Hematopoietic multipotent progenitor cell treated with erythropoietin and hydrocortisone succinate and interleukin-3 and kit ligand, for 17 days (in vitro differentiated cells): ENCODE data around the gene RAB37.

ENCODE experiments used
- DNase-seq: peaks from one replicate; pipeline ENCODE4 v3.0.0-alpha.2; 2015; ENCODE audit warnings: low spot score

The RAB37 gene

GRCh38 chr17:74745548-74746177 lies 8.6 kb downstream of the RAB37 start:
- no peak for DNase-seq

- no peak for DNase-seq
Measured at GRCh38 chr17:74746376-74746775, 9.3 kb downstream of the RAB37 start.

- DNase-seq: peak; percentile 26
Measured at GRCh38 chr17:74746922-74747321, 9.9 kb downstream of the RAB37 start.

GRCh38 chr17:74748279-74748528 lies 11.1 kb downstream of the RAB37 start:
- no peak for DNase-seq

- peak; percentile 95 for DNase-seq
Measured at GRCh38 chr17:74748529-74749278, 11.6 kb downstream of the RAB37 start, which contains the start of gene NHERF1. Gene NHERF1, plus strand, starts transcription at chr17:74748628. Its CDS starts 219 bp downstream, at chr17:74748847.

- no peak for DNase-seq
Measured at GRCh38 chr17:74749279-74750038, 12.4 kb downstream of the RAB37 start.

- DNase-seq: no peak
Measured at GRCh38 chr17:74750039-74750326, 12.9 kb downstream of the RAB37 start.

GRCh38 chr17:74750327-74751069 lies 13.4 kb downstream of the RAB37 start:
- no peak for DNase-seq

DNA sequence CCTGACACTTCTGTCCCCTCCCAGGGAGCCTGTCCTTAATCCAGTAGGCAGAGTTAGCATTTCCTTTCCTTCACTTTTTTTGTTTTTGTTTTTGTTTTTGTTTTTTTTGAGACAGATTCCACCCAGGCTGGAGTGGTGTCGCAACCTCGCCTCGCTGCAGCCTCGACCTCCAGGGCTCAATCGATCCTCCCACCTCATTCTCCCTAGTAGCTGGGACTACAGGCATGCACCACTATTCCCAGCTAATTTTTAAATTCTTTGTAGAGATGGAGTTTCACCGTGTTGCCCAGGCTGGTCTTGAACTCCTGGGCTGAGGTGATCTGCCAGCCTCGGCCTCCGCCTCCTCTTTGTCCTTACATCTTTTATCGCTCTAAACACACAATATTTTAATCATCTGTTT lies 15.4 kb downstream of the RAB37 start:
- DNase-seq: no peak

DNA sequence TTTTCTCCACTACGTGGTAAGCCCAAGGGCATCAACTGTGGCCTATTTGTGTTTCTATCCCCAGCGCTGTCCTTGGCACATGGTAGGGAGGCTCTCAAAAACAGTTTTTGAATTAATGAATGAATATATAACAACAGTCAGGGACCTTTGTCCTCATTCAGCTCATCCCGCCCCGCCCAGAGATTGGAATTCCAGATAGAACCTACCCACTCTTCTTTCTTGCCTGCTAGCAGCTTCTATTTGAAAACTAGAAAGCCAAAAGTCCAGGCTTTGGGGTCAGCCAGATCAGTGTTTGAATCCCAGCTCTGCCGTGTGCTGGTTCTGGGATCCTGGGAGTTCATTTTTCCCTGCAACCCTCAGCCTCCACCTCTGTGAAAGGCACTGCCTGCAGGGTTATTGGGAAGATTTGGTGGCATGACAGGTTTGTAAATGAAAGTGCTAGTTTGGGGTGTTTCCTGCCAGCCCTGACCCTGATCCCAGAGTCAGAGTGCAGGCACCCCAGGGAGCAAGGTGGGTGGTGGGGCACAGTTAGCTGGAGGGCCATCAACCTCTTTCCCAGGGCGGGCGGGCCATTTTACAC lies 15.9 kb downstream of the RAB37 start:
- DNase-seq: no peak

DNA sequence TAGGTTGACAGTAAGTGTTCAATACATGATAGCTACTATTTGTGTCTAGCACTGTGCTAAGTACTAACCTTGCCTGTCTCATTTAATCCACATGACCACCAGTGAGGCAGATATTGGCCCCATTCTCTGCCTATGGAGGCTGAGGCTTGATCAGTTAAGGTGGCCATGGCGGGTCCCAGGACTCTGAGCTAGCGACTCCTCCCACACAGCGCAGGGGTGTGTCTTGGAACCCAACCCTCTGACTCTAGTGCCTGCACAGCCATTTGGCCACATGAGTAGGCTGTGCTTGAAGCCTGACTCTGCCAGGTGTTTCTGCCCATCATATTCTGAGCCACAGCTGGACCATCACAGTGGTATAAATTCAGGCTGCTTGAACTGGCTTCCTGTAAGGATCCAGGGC lies 17.8 kb downstream of the RAB37 start:
- peak; percentile 65 for DNase-seq

- no peak for DNase-seq
Measured at GRCh38 chr17:74755533-74755932, 18.5 kb downstream of the RAB37 start.

GRCh38 chr17:74756891-74757290 lies 19.8 kb downstream of the RAB37 start:
- no peak for DNase-seq

DNA sequence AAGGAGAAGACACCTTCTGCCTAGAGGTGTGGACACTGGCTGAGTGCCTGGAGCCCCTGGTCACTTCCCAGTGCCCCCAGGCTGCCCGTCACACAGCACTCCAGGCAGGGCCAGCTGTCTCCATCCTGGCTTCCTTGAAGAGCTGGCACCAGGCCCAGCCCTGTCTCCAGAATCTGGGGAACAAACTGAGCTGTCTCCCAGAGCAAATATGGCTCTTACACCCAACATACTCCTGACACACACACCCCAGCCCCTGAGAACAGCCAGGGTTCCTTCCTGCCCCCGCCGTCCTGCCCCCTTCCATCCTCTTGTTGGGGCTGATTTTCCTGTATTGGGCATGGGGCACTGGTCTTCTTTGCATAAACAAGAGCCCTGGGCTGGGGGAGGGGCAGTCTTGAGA lies 20.4 kb downstream of the RAB37 start:
- no peak for DNase-seq

DNA sequence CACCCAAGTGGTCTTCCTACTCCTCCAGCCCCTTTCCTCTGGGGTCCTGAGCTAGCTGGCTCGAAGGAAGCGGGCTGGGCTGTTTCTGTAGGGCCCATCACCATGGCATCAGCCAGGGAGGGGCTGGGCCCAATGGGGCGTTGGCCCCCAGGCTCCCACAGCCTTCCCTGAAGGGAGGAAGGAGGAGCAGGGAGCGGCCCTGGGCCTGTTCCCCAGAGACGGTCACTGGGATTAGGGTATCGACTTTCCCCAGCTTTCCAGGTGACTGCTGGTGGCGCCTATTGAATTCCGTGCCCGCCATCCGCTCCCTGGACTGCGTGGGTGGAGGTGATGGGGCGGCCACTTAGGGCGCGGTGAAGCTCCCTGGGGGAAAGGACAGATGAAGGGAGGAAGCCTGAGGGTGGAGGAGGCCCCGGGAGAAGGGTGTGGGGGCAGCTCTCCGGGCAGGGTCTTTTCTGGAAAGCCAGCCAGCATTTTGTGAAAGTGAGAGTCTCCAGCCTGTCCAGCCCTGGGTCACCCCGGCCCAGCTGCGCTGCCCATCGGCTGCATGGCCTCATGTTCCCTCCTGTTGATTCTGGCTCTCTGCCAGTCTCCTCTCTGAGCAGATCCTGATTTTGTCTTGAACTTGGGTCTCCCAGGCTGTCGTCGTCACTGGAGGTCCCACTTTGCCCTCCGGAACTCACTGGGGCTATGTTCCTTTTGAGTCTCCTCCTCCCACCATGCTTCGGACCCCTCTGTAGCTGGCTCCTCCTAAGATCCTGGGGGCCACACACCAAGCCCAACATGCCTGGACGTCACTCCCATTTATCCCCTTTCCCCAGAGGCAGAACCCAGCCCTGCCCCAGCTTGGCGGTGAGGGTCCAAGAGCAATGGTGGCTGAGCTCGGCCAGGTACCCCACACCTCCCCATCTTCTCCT lies 21.1 kb downstream of the RAB37 start:
- no peak for DNase-seq

DNA sequence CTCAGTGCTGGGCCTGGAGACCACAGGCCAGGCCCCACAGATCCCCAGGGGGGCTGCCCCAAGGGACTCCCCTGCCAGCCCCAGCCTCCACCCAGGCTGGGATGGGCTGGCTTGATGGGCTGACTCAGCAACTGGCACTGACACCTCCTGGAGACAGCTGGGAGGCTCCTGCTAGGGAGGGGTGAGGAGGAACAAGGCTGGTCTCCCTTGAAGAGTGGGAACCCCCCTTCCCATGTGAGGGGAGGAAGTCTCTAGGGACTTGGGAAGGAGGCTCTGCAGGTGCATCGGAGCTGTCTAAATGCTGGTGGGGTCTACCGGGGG lies 21.8 kb downstream of the RAB37 start:
- DNase-seq: peak; percentile 62

GRCh38 chr17:74759243-74759801 lies 22.3 kb downstream of the RAB37 start:
- no peak for DNase-seq

DNA sequence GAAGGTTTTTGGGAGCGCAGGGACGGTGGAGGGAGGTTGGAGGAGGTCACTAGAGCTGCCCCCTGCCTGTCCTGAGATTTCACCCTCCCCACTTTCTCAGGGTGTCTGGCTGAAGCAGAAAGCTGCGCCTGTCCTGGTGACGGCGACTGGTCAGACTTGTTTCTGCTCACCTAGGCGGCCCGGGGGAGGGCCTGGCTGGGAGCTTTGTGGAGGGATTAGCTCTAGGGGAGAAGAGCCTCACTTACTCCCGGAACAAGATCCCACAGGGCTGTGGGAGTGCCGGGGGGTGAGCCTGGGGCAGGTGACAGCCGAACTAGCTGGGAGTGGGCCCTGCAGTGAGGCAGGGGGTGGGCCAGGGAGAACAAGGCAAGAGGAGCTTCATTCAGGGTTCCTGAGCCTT lies 22.9 kb downstream of the RAB37 start:
- DNase-seq: no peak

GRCh38 chr17:74760404-74761105 lies 23.5 kb downstream of the RAB37 start:
- no peak for DNase-seq

- DNase-seq: no peak
Measured at GRCh38 chr17:74761419-74761818, 24.4 kb downstream of the RAB37 start.

DNA sequence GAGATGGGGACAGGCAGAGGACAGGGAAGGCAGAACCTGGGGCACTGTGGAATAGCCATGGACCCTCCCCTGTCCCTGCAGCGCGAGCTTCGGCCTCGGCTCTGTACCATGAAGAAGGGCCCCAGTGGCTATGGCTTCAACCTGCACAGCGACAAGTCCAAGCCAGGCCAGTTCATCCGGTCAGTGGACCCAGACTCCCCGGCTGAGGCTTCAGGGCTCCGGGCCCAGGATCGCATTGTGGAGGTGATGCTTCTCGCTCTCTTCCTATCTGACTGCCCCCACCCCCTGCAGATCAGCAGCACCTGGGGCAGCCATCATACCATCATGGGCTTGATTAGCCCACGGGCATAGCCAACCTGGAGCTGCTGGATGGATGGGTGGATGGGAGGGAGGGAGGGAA lies 24.9 kb downstream of the RAB37 start:
- no peak for DNase-seq
